A549 treated with RU486 at 1 μM for 4 hours (cell line): Measurements from ENCODE around the gene PPP2R2B. TPM values are rescaled to one million over a fixed set of nuclear protein-coding genes. Genes with fewer than 3 reads are reported as not detected.

Experiments used
- total RNA-seq: library from RNA; stranded (reverse); fragments of 200-300 nt; extraction: Qiagen RNA extraction; gene quantifications from 5 replicates; pipeline ENCODE4 v1.2.3, GENCODE V29; 2022; ENCODE audit warnings: low read depth

PPP2R2B gene
- 0.07 to 0.37 TPM (median 0.12 TPM) in 5 replicates for total RNA-seq

GRCh38 chr5:146878476-146879172 lies at the start of gene PPP2R2B:
Gene PPP2R2B, minus strand, starts transcription at chr5:146878757.

